Measurements from ENCODE around the gene CSE1L. TPM values are rescaled to one million over a fixed set of nuclear protein-coding genes. Genes with fewer than 3 reads are reported as not detected.
"Not testable (repeated sequence)": the region's sequence is repeated elsewhere in the genome, so short reads cannot be mapped to it uniquely, and the experiment has no call there.

The CSE1L gene
- total RNA-seq, 1 experiment from 2014 or later, result 295 TPM

DNA sequence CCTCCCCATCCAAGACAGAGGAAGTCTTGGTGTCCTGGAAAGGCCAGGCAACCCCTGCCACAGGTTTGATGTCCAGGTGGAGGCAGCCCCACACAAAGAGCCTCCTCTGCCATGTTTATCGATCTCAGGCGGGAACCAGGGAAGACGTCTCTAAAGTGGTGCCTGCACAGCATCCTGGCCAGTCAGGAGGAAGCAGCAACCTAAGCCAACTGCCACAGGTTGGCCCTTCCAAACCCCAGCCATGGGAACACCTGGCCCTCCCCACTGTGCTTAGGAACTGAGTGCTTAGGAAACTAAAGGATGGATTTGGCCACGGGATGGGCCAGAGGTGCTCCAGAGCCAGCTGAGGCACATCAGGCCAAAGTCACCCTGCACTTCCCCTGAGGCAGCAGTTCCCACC, 56.9 kb downstream of the CSE1L start:
- no peaks in the 10 kb centered on the region for H3K4me1 ChIP-seq (ENCODE audit: insufficient read depth, low read length)
- no peak overlapping the region for H3K27ac ChIP-seq (ENCODE audit: low read length)
- no peak for ATAC-seq
- no peaks in the 10 kb centered on the region for H3K9me3 ChIP-seq (ENCODE audit: low read length)
- TF ChIP-seq, protein P1, sequence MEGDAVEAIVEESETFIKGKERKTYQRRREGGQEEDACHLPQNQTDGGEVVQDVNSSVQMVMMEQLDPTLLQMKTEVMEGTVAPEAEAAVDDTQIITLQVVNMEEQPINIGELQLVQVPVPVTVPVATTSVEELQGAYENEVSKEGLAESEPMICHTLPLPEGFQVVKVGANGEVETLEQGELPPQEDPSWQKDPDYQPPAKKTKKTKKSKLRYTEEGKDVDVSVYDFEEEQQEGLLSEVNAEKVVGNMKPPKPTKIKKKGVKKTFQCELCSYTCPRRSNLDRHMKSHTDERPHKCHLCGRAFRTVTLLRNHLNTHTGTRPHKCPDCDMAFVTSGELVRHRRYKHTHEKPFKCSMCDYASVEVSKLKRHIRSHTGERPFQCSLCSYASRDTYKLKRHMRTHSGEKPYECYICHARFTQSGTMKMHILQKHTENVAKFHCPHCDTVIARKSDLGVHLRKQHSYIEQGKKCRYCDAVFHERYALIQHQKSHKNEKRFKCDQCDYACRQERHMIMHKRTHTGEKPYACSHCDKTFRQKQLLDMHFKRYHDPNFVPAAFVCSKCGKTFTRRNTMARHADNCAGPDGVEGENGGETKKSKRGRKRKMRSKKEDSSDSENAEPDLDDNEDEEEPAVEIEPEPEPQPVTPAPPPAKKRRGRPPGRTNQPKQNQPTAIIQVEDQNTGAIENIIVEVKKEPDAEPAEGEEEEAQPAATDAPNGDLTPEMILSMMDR (conservative IDR thresholded peaks at IDR 0.05; ENCODE audit: low read depth, low read length), result no peak
- TF ChIP-seq EZH2 (IDR thresholded peaks at IDR 0.05; ENCODE audit: low read length, unreplicated experiment), result no peak
- TF ChIP-seq EZH2phosphoT487 (IDR thresholded peaks at IDR 0.05; ENCODE audit: borderline replicate concordance, low read length), result no peak
- BruUV-seq (replicated peaks), result no TSS peak
- no peak overlapping the region for H3K4me2 ChIP-seq (ENCODE audit: low read length)
- no peaks in the 10 kb centered on the region for H3K9me2 ChIP-seq (replicated peaks; ENCODE audit: low read length)
- POLR2A ChIA-PET (ENCODE audit: unreplicated experiment), result no interaction called here
- no peak overlapping the region for H3K4me3 ChIP-seq (ENCODE audit: low read length)
- H3F3A ChIP-seq (ENCODE audit: low read length, unreplicated experiment), result no peaks in the 10 kb centered on the region
- no peaks in the 10 kb centered on the region for H3K79me2 ChIP-seq (ENCODE audit: low read length)
- intact Hi-C loops (cut with micrococcal nuclease), result no loop called here
- H3K27me3 ChIP-seq (ENCODE audit: low read length), result no peaks in the 10 kb centered on the region
- no peak overlapping the region for H2AFZ ChIP-seq (ENCODE audit: low read length)
- peaks cover 51% of the 10 kb centered on the region for H3K36me3 ChIP-seq (ENCODE audit: low read depth, low read length)
- no peak overlapping the region for H3K9ac ChIP-seq (ENCODE audit: low read length)
- H4K20me1 ChIP-seq (ENCODE audit: low read length), result no peaks in the 10 kb centered on the region
- CTCF ChIA-PET, result no interaction called here
- no peak for DNase-seq

DNA sequence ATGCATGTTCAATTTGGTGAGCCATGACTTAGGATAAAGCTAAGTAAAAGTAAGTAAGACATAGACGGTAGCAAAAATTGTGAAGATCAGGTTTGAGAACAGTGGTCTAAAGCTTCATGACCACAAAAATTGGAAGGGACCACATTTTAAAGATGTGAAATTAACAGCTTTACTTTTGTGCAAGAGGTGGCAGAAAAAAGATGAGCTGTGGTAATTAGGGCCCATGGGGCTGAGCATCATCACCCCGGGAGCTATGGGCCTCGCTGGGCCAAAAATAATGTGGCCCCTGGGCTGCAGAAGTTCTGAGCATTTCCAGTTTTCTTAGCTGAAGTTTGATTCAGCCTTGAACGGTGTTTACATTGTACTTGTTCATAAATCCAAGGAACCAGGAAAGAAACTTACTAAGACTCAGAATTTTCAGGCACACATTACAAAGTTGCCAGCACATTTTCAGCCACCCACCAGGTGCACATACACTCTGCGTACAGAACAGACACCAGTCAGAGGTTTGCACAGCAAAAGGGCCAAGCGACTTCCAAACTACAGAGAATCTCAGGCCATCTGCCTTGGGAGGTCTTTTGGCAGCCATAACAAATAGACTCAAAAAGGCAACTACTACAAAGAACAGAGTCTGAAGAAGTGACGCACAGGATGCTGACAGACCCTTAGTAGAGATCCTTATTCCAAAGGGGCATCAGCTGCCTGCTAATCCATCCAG, 57.7 kb downstream of the CSE1L start:
- Histone ChIP-seq H3K27ac (ENCODE audit: low read length) (no peak overlapping the region), H3K9me3 (ENCODE audit: low read length) (no peaks in the 10 kb centered on the region), H3K36me3 (ENCODE audit: low read depth, low read length) (peaks cover 43% of the 10 kb centered on the region), H3K79me2 (ENCODE audit: low read length) (no peaks in the 10 kb centered on the region), H3K4me1 (ENCODE audit: insufficient read depth, low read length) (no peaks in the 10 kb centered on the region), H3K4me2 (ENCODE audit: low read length) (no peak overlapping the region), H3K27me3 (ENCODE audit: low read length) (no peaks in the 10 kb centered on the region), H2AFZ (ENCODE audit: low read length) (no peak overlapping the region), H3K9me2 (replicated peaks; ENCODE audit: low read length) (no peaks in the 10 kb centered on the region), H3F3A (ENCODE audit: low read length, unreplicated experiment) (peaks cover 4% of the 10 kb centered on the region), H3K9ac (ENCODE audit: low read length) (no peak overlapping the region), H3K4me3 (ENCODE audit: low read length) (no peak overlapping the region), H4K20me1 (ENCODE audit: low read length) (no peaks in the 10 kb centered on the region)
- no TSS peak for BruUV-seq (replicated peaks)
- intact Hi-C loops (cut with micrococcal nuclease), result no loop called here
- TF ChIP-seq EZH2 (IDR thresholded peaks at IDR 0.05; ENCODE audit: low read length, unreplicated experiment) (no peak), EZH2phosphoT487 (IDR thresholded peaks at IDR 0.05; ENCODE audit: borderline replicate concordance, low read length) (no peak)
- TF ChIP-seq, protein P1 (conservative IDR thresholded peaks at IDR 0.05; ENCODE audit: low read depth, low read length), result no peak
- POLR2A ChIA-PET (ENCODE audit: unreplicated experiment), result no interaction called here
- ATAC-seq (no peak), DNase-seq (no peak)
- CTCF ChIA-PET, result no interaction called here

DNA sequence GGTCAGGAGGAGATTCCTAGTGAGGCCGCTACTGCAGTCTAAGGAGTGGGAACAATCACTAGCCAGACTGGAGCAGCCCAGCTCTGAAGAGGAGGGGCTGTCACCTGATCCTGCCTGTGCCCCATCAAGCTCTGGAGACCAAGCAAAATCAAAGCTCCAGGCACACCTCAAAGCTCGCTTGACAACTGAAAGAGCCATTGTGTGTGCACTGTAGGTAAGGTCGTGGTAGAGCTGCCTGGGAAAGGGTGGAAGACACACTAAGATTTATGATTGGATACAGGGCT, 58.2 kb downstream of the CSE1L start:
- CTCF ChIA-PET, result no interaction called here

DNA sequence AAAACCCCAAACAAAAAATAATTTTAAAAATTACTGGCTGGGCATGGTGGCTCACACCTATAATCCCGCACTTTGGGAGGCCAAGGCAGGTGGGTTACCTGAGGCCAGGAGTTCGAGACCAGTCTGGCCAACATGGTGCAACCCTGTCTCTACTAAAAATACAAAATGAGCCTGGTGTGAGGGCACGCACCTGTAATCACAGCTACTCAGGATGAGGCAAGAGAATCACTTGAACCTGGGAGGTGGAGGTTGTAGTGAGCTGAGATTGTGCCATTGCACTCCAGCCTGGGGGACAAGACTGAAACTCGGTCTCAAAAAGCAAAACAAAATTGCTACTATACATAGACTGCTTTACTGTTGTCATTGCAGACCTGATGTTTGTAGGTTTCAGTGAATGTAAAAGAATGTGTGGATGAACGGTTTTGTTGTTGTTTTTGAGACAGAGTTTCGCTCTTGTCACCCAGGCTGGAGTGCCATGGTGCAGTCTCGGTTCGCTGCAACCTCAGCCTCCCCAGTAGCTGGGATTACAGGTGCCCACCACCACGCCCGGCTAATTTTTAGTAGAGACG, 59.0 kb downstream of the CSE1L start:
- ATAC-seq; H3K27me3 ChIP-seq (ENCODE audit: low read length); BruUV-seq (replicated peaks); H2AFZ ChIP-seq (ENCODE audit: low read length); intact Hi-C loops (cut with micrococcal nuclease); H3K27ac ChIP-seq (ENCODE audit: low read length); CTCF ChIA-PET; DNase-seq; H3K9me2 ChIP-seq (replicated peaks; ENCODE audit: low read length); H3K9ac ChIP-seq (ENCODE audit: low read length); H3K4me2 ChIP-seq (ENCODE audit: low read length); H3K9me3 ChIP-seq (ENCODE audit: low read length); H3K4me3 ChIP-seq (ENCODE audit: low read length); H3K4me1 ChIP-seq (ENCODE audit: insufficient read depth, low read length); H4K20me1 ChIP-seq (ENCODE audit: low read length); H3K79me2 ChIP-seq (ENCODE audit: low read length); H3F3A ChIP-seq (ENCODE audit: low read length, unreplicated experiment): not testable (repeated sequence)
- peaks cover 36% of the 10 kb centered on the region for H3K36me3 ChIP-seq (ENCODE audit: low read depth, low read length)
- POLR2A ChIA-PET (ENCODE audit: unreplicated experiment), result interaction anchor here (0.6 kb wide), 1 partner anchor 368 kb away, joined by 4 read pairs; no protein-coding TSS in a partner anchor

More for the DNA sequence above, 58.2 kb downstream of the CSE1L start:
- no peak for ATAC-seq
- H3K4me2 ChIP-seq (ENCODE audit: low read length), result no peak overlapping the region
- no peak for DNase-seq
- peaks cover 5% of the 10 kb centered on the region for H3F3A ChIP-seq (ENCODE audit: low read length, unreplicated experiment)
- peaks cover 40% of the 10 kb centered on the region for H3K36me3 ChIP-seq (ENCODE audit: low read depth, low read length)
- no peaks in the 10 kb centered on the region for H3K9me3 ChIP-seq (ENCODE audit: low read length)
- BruUV-seq (replicated peaks), result no TSS peak
- intact Hi-C loops (cut with micrococcal nuclease), result no loop called here
- no peaks in the 10 kb centered on the region for H4K20me1 ChIP-seq (ENCODE audit: low read length)
- no peaks in the 10 kb centered on the region for H3K79me2 ChIP-seq (ENCODE audit: low read length)
- no peak overlapping the region for H2AFZ ChIP-seq (ENCODE audit: low read length)
- no peak overlapping the region for H3K27ac ChIP-seq (ENCODE audit: low read length)
- H3K9ac ChIP-seq (ENCODE audit: low read length), result no peak overlapping the region
- H3K4me1 ChIP-seq (ENCODE audit: insufficient read depth, low read length), result no peaks in the 10 kb centered on the region
- H3K4me3 ChIP-seq (ENCODE audit: low read length), result no peak overlapping the region
- no peaks in the 10 kb centered on the region for H3K27me3 ChIP-seq (ENCODE audit: low read length)
- POLR2A ChIA-PET (ENCODE audit: unreplicated experiment), result no interaction called here
- TF ChIP-seq EZH2phosphoT487 (IDR thresholded peaks at IDR 0.05; ENCODE audit: borderline replicate concordance, low read length), result no peak
- no peaks in the 10 kb centered on the region for H3K9me2 ChIP-seq (replicated peaks; ENCODE audit: low read length)
